NT2/D1 (cell line): Measurements from ENCODE around the gene CEBPG.

ENCODE experiments used
- DNase-seq: peaks from one replicate; pipeline ENCODE4 v3.0.0-alpha.2; 2011; ENCODE audit warnings: low read depth, low spot score
- H3K27me3 ChIP-seq: 2 replicates; pipeline ENCODE4 v1.6.0; 2011; ENCODE audit warnings: mild to moderate bottlenecking; ENCODE audit not compliant: insufficient read length, insufficient read depth
- H3K36me3 ChIP-seq: 2 replicates; pipeline ENCODE4 v1.6.1; 2011; ENCODE audit warnings: mild to moderate bottlenecking, low read length, mixed read lengths; ENCODE audit not compliant: insufficient read depth, insufficient read length
- H3K4me1 ChIP-seq: 2 replicates; pipeline ENCODE4 v1.5.1; 2011; ENCODE audit not compliant: insufficient read depth, insufficient read length
- H3K4me3 ChIP-seq: 2 replicates; pipeline ENCODE4 v1.5.1; 2011; ENCODE audit warnings: low read depth; ENCODE audit not compliant: insufficient read length
- H3K9ac ChIP-seq: 2 replicates; pipeline ENCODE4 v1.6.0; 2011; ENCODE audit warnings: low read depth; ENCODE audit not compliant: insufficient read length
- H3K9me3 ChIP-seq: 2 replicates; pipeline ENCODE4 v1.5.1; 2011; ENCODE audit warnings: mild to moderate bottlenecking, low read length; ENCODE audit not compliant: insufficient read depth
- SUZ12 ChIP-seq: IDR thresholded peaks from 2 replicates; pipeline ENCODE4 v1.6.1; 2011; ENCODE audit not compliant: insufficient read length, insufficient read depth; ENCODE audit errors: extremely low read depth
- YY1 ChIP-seq: IDR thresholded peaks from 2 replicates; pipeline ENCODE4 v1.6.1; 2011; ENCODE audit not compliant: insufficient read length, insufficient read depth
- ZNF274 ChIP-seq: IDR thresholded peaks from 2 replicates; pipeline ENCODE4 v1.6.1; 2011; ENCODE audit warnings: mild to moderate bottlenecking, low read depth, low read length

CEBPG gene

GRCh38 chr19:33398361-33399060, 25.0 kb downstream of the CEBPG start:
- Histone ChIP-seq H3K9me3 (no peaks in the 10 kb centered on the region), H3K4me1 (peaks cover 17% of the 10 kb centered on the region), H3K27me3 (no peaks in the 10 kb centered on the region), H3K4me3 (no peak overlapping the region), H3K36me3 (peaks cover 2% of the 10 kb centered on the region), H3K9ac (no peak overlapping the region)
- DNase-seq = no peak
- TF ChIP-seq SUZ12 (no peak), ZNF274 (no peak), YY1 (no peak)

GRCh38 chr19:33399081-33399744, 25.7 kb downstream of the CEBPG start:
- Histone ChIP-seq H3K9ac (no peak overlapping the region), H3K27me3 (no peaks in the 10 kb centered on the region), H3K4me3 (no peak overlapping the region), H3K9me3 (no peaks in the 10 kb centered on the region), H3K36me3 (peaks cover 2% of the 10 kb centered on the region), H3K4me1 (peaks cover 17% of the 10 kb centered on the region)
- no peak for TF ChIP-seq ZNF274
- TF ChIP-seq SUZ12 = no peak
- TF ChIP-seq YY1 = no peak
- DNase-seq = no peak

GRCh38 chr19:33399745-33400681, 26.5 kb downstream of the CEBPG start:
- H3K4me1 ChIP-seq = peaks cover 17% of the 10 kb centered on the region
- no peak for TF ChIP-seq ZNF274
- no peak for TF ChIP-seq YY1
- no peak for TF ChIP-seq SUZ12
- no peak for DNase-seq

GRCh38 chr19:33400856-33401682, 27.6 kb downstream of the CEBPG start:
- Histone ChIP-seq H3K4me1 (peaks cover 11% of the 10 kb centered on the region), H3K9me3 (no peaks in the 10 kb centered on the region), H3K27me3 (no peaks in the 10 kb centered on the region), H3K36me3 (peaks cover 2% of the 10 kb centered on the region), H3K9ac (no peak overlapping the region), H3K4me3 (no peak overlapping the region)
- no peak for DNase-seq
- no peak for TF ChIP-seq ZNF274
- no peak for TF ChIP-seq YY1
- no peak for TF ChIP-seq SUZ12

More at GRCh38 chr19:33399745-33400681, 26.5 kb downstream of the CEBPG start:
- Histone ChIP-seq H3K9ac (no peak overlapping the region), H3K4me3 (no peak overlapping the region), H3K9me3 (no peaks in the 10 kb centered on the region), H3K27me3 (no peaks in the 10 kb centered on the region), H3K36me3 (peaks cover 2% of the 10 kb centered on the region)

GRCh38 chr19:33401683-33402420, 28.3 kb downstream of the CEBPG start:
- no peak for TF ChIP-seq YY1
- no peak for TF ChIP-seq ZNF274
- Histone ChIP-seq H3K4me1 (peaks cover 12% of the 10 kb centered on the region), H3K27me3 (no peaks in the 10 kb centered on the region), H3K36me3 (peaks cover 2% of the 10 kb centered on the region), H3K9me3 (no peaks in the 10 kb centered on the region), H3K4me3 (no peak overlapping the region), H3K9ac (no peak overlapping the region)
- DNase-seq = no peak
